Astrocyte of the spinal cord (primary cell): Measurements from ENCODE around the gene LIPT2.
"Not testable (repeated sequence)": the region's sequence is repeated elsewhere in the genome, so short reads cannot be mapped to it uniquely, and the experiment has no call there.

Source experiments
- DNase-seq: peaks from one replicate; pipeline ENCODE4 v3.0.0; 2011; ENCODE audit warnings: low read depth, low spot score
- H3K4me3 ChIP-seq: 2 replicates; pipeline ENCODE4 v1.5.1; 2011; ENCODE audit warnings: low read depth, mild to moderate bottlenecking, low read length, moderate library complexity
- CTCF ChIP-seq: IDR thresholded peaks from 2 replicates; pipeline ENCODE4 v1.5.1; 2012; ENCODE audit warnings: low read depth, mild to moderate bottlenecking, low read length, inconsistent platforms
- in situ Hi-C: cut with HindIII; loops from 2 replicates; pipeline ENCODE4 v1.10.0; 2017; ENCODE audit warnings: low sequenced_read_pairs

LIPT2 gene

DNA sequence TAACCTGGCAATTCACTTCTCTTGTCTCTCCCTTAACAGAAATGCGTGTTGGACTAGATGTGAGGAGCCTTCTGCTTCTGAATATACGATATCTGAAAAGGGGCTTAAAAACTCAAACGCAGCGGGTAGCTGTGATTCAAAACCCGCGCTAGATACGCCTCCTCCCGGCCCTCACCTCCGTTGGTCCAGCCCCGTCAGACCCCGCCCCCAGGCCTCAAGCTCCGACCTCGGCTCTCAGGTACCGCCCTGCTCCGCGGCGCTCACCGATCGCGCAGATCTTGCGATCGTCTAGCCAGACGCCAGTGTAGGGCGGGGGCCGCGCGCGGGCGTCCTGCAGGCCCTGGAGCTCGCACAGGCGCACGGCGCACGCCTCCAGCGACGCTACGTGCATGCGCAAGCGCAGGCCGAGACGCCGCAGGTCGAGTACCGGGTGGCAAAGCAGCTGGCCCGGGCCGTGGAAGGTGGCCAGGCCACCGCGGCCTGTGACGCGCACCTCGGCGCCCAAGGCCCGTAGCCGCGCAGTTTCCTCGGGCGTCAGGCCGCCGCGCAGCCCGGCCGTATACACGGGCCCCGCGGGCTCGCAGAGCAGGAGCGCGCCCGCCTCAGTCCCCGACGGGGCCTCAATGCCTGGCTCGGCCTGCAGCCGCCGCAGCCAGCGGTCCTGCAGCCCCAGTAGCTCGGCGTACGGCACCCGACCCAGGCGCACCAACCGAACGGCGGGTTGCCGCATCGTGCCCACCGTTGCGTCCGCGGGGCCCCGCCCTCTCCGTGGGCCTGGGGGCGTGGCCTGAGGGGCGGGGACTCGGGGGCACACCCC is at the start of gene LIPT2:
TSS of gene LIPT2 (minus strand) at position 751 of the 817 bp plus-strand sequence. CDS start at position 730, 21 bp downstream.
- DNase-seq = peak; percentile 98
- in situ Hi-C loops = no loop called here

DNA sequence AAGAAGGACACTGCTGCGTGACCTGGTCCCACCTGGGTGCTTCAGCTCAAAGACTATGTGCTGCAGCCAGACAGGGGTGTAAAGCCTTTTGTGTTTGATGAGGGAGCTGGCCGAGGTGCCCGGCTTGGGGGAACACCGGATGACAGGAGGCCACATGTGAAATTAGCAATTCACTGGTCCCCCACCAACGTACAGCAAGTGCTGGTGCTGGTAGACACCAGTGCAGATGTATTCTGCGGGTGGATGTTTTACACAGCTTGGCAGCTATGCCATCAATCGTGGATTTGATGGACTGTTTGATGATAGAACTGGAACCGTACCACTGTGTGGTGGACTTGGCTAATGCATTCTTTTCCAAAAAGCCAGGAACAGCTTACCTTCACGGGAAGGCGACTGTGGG is 47.9 kb upstream of the LIPT2 start:
- DNase-seq = no peak
- no peak overlapping the region for H3K4me3 ChIP-seq
- TF ChIP-seq CTCF = no peak
- in situ Hi-C loops = no loop called here

More for the DNA sequence above, at the start of gene LIPT2:
- H3K4me3 ChIP-seq = peak within 1 kb of the TSS; percentile 51
- no peak for TF ChIP-seq CTCF

- no peak for TF ChIP-seq CTCF
Observed at GRCh38 chr11:74540270-74540669, 46.7 kb upstream of the LIPT2 start.

DNA sequence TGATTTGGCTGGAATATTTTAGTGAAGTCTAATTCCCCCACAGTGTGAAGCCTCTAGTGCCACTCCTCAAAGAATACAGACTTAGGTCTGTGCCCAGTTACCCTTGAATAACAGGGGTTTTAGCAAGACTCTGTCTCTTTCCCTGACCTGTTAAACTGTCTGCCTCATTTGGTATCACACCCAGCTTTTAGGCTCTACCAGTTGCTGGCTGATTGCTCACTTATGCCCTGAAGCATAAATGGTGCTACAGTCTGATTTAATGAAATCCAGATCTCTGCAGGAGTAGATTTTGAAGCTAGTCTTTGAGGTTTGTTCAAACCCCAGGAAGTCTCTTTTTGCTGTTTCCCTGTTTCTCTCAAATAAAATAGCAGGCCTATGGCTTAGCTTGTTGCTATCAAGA is 45.2 kb upstream of the LIPT2 start:
- TF ChIP-seq CTCF = no peak
- DNase-seq = no peak
- in situ Hi-C loops = no loop called here
- no peak overlapping the region for H3K4me3 ChIP-seq

More at GRCh38 chr11:74540270-74540669, 46.7 kb upstream of the LIPT2 start:
- H3K4me3 ChIP-seq = no peak overlapping the region
- in situ Hi-C loops = no loop called here
- DNase-seq = no peak

GRCh38 chr11:74535371-74536160 is 42.0 kb upstream of the LIPT2 start:
- no peak for TF ChIP-seq CTCF
- in situ Hi-C loops = no loop called here
- H3K4me3 ChIP-seq = no peak overlapping the region

GRCh38 chr11:74534946-74535275 is 41.4 kb upstream of the LIPT2 start:
- in situ Hi-C loops, H3K4me3 ChIP-seq, DNase-seq: not testable (repeated sequence)

More at GRCh38 chr11:74535371-74536160, 42.0 kb upstream of the LIPT2 start:
- no peak for DNase-seq
